ENCODE results near the gene CCL2.
"Not testable (repeated sequence)": the region's sequence is repeated elsewhere in the genome, so short reads cannot be mapped to it uniquely, and the experiment has no call there.

The CCL2 gene

DNA sequence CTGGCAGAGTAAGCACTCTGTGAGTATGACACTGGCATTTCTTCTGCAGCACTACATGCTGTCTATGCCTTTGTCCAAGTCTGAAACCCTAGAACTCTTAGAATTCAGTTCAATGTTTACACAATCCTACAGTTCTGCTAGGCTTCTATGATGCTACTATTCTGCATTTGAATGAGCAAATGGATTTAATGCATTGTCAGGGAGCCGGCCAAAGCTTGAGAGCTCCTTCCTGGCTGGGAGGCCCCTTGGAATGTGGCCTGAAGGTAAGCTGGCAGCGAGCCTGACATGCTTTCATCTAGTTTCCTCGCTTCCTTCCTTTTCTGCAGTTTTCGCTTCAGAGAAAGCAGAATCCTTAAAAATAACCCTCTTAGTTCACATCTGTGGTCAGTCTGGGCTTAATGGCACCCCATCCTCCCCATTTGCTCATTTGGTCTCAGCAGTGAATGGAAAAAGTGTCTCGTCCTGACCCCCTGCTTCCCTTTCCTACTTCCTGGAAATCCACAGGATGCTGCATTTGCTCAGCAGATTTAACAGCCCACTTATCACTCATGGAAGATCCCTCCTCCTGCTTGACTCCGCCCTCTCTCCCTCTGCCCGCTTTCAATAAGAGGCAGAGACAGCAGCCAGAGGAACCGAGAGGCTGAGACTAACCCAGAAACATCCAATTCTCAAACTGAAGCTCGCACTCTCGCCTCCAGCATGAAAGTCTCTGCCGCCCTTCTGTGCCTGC, at the start of gene CCL2:
CCL2 (plus strand) TSS at position 635 of the 730 bp plus-strand sequence; CDS start at position 700, 65 bp downstream.
- no peak within 1 kb of the TSS for H3K4me3 Mint-ChIP-seq
- H3K27me3 Mint-ChIP-seq, result peaks cover 13% of the 10 kb centered on the region

DNA sequence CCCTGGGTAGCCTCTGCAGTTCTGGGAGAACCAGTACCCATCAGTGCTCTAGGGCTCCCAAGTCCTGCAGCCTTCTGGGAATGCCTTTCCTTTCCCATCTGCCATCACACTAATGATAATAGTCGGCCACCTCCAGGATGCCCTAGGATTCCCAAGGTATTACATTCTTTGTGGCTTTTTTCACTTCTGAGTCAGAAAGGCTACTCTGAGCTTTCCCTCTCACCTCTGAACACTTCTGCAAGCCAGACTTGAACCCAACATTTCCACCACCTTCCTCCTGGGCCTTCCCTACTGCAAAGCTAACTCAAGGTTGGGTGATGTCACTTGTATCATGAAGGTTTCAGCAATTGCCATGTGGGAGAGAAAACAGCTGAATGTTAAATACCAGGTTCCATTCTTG, 49.7 kb upstream of the CCL2 start:
- Mint-ChIP-seq H3K27ac (no peak overlapping the region), H3K9me3 (no peaks in the 10 kb centered on the region), H3K36me3 (no peaks in the 10 kb centered on the region), H3K4me1 (no peaks in the 10 kb centered on the region), H3K27me3 (peaks cover 4% of the 10 kb centered on the region), H3K4me3 (no peak overlapping the region)

More for the DNA sequence above, at the start of gene CCL2:
- Mint-ChIP-seq H3K27ac (no peak within 1 kb of the TSS), H3K4me1 (no peaks in the 10 kb centered on the region), H3K36me3 (no peaks in the 10 kb centered on the region), H3K9me3 (no peaks in the 10 kb centered on the region)

DNA sequence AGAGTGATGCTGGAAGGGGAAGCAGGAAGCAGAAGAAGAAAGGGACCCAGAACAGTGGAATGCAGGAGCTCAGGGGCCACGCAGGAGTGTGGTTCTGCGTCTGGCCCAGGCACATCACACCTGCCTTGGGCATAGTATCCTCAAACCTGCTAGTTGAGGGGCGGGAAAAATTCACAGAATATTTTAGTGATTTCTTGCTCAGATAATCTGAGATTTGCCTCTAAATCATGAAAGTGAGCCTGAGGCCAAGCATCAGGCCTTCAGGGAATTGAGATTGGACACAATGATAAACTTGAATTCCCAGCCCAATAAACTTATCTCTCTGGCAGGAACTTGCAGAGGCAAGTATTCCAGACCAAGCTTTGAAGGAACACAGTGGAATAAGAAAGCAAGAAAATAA, 48.5 kb upstream of the CCL2 start:
- H3K4me3 Mint-ChIP-seq, result no peak overlapping the region
- no peaks in the 10 kb centered on the region for H3K4me1 Mint-ChIP-seq
- no peaks in the 10 kb centered on the region for H3K36me3 Mint-ChIP-seq
- H3K9me3 Mint-ChIP-seq, result no peaks in the 10 kb centered on the region
- no peak overlapping the region for H3K27ac Mint-ChIP-seq
- H3K27me3 Mint-ChIP-seq, result peaks cover 5% of the 10 kb centered on the region

DNA sequence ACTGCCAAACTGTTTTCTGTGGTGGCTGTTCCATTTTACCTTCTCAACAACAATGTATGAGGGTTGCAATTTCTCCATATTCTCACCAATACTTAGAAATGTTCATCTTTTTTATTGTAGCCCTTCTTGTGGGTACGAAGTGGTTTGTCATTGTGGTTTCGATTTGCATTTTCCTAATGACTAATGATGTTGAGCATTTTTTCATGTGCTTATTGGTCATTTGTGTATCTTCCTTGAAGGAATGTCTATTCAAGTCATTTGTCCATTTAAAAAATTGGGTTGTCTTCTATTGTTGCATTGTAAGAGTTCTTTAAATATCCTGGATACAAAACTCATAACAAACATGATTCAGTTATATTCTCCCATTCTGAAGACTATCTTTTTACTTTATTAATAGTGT, 47.5 kb upstream of the CCL2 start:
- no peaks in the 10 kb centered on the region for H3K36me3 Mint-ChIP-seq
- H3K4me1 Mint-ChIP-seq, result no peaks in the 10 kb centered on the region
- no peak overlapping the region for H3K4me3 Mint-ChIP-seq
- H3K27me3 Mint-ChIP-seq, result peaks cover 5% of the 10 kb centered on the region
- H3K9me3 Mint-ChIP-seq, result no peaks in the 10 kb centered on the region
- H3K27ac Mint-ChIP-seq, result no peak overlapping the region

DNA sequence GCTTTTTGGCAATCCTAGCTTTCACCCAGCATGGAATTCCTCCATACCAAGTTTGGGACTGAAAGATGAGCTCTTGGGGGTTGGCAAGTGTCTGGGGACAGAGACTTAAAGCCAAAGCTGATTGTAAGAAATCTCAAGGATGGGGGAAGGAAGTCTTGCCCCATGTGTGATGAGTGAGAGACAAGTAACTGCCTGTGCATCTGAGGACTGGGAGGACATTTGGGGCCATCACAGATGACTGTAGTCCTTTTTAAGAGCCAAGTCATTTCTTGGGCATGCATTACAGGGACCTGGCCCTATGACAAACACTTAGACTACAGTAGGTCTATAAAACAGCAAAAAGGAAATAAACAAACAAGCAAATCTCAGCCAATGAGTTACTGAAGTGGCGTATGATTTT, 36.3 kb upstream of the CCL2 start:
- Mint-ChIP-seq H3K9me3 (peaks cover 6% of the 10 kb centered on the region), H3K36me3 (no peaks in the 10 kb centered on the region), H3K27me3 (peaks cover 28% of the 10 kb centered on the region), H3K4me3 (no peak overlapping the region), H3K4me1 (no peaks in the 10 kb centered on the region), H3K27ac (no peak overlapping the region)

DNA sequence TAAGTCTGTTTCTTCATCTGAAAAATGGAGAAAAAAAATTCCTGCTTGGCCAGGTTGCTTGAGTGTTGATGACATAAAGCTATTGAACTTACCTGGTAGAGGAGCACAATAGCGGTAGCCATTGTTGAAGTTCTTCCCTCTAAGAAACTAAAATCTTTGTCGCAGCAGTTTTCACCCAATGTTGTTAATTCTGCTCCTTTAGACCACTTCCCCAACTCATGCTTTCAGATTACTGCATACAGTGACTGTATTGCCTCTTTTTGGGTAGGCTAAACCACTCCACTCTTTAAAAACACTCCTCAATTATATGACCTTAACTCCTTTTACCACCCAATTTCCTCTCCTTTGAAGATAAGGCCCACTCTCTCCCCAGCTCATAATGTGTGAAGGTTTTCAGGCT, 35.7 kb upstream of the CCL2 start:
- Mint-ChIP-seq H3K36me3 (no peaks in the 10 kb centered on the region), H3K27ac (no peak overlapping the region), H3K4me1 (no peaks in the 10 kb centered on the region), H3K4me3 (no peak overlapping the region), H3K9me3 (peaks cover 2% of the 10 kb centered on the region), H3K27me3 (peaks cover 25% of the 10 kb centered on the region)

DNA sequence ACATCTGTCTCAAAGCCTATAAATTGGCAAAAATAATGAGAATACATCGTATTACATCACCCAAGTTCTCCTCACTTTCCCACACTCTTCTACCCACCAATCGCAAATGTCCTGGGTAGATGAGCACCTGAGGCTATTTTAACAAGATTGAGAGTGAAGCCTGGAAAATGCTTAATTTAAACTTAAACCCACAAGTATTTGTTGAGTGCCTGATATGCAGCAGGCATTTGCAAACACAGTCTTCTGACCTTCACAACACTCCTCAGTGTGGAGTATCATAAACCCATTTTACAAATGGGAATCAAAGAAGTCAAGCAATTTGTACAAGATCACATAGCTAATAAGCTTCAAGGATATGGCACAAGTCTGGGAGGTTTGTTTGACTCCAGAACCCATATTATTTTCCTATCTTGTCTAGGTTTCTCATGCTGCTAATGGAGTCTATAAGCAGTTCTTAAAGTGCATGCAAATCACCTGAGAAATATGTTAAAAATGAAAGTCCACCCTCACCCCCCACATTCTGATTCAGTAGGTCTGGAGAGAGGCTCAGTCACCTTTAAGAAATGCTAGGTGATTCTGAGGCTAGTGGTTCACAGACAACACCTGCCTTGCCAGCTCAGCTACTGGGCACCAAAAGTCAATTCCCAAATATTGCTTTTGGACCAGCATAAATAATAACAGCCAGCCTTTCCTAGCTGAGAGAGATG, 34.9 kb upstream of the CCL2 start:
- no peaks in the 10 kb centered on the region for H3K36me3 Mint-ChIP-seq
- H3K27ac Mint-ChIP-seq, result no peak overlapping the region
- H3K4me1 Mint-ChIP-seq, result no peaks in the 10 kb centered on the region
- H3K9me3 Mint-ChIP-seq, result no peaks in the 10 kb centered on the region
- peaks cover 26% of the 10 kb centered on the region for H3K27me3 Mint-ChIP-seq
- no peak overlapping the region for H3K4me3 Mint-ChIP-seq

DNA sequence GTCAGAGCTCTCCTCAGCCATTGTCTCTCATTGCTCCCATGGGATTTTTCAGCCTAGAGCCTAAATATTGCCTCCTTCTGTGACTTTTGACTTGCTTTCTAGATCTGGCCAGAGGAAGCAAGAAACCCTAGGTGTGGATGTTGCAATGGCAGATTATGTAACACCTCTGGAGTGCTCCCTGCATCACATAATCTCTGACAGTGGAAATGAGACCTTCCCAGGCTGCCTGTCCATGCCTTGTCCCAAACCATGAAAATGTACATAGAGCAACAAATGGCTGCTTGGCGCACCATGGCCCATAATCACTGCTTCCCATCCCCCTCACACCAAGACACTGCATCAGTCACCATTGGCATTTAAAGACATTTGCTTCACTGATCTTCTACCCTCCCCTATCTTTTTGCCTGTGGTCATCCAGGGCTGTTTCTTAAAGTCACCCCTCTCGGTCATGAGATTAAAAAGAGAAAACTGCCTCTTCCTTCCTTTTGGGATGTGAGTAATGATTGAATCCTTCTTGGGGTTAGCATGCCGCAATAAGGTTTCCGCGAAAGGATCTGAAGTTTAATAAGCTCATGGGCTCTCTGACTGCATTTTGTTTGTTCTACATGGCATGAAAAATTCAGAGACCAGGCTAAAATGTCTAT, 34.2 kb upstream of the CCL2 start:
- H3K27me3 Mint-ChIP-seq, result peaks cover 26% of the 10 kb centered on the region

DNA sequence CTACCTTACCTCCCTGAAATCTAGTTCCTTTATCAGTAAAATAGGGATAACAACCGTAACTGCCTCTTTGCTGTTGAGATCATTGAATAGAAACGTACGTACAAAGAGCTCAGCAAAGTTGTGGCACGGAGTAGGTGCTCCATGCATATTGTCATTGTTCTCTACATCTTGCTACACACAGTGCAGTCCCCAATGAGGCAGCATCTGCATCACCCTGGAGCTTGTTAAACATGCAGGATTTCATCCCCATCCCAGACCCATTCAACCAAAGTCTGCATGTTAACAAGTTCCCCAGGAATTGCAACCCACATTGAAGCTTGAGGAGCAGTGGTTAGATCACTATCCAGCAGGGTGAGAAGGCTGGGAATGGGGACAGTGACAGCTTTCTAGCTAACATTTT, 33.7 kb upstream of the CCL2 start:
- no peak overlapping the region for H3K4me3 Mint-ChIP-seq
- no peaks in the 10 kb centered on the region for H3K36me3 Mint-ChIP-seq
- no peaks in the 10 kb centered on the region for H3K4me1 Mint-ChIP-seq
- no peak overlapping the region for H3K27ac Mint-ChIP-seq
- H3K27me3 Mint-ChIP-seq, result peaks cover 24% of the 10 kb centered on the region
- H3K9me3 Mint-ChIP-seq, result no peaks in the 10 kb centered on the region

More for the DNA sequence above, 34.2 kb upstream of the CCL2 start:
- Mint-ChIP-seq H3K36me3 (no peaks in the 10 kb centered on the region), H3K4me1 (no peaks in the 10 kb centered on the region), H3K9me3 (no peaks in the 10 kb centered on the region), H3K27ac (no peak overlapping the region), H3K4me3 (no peak overlapping the region)

DNA sequence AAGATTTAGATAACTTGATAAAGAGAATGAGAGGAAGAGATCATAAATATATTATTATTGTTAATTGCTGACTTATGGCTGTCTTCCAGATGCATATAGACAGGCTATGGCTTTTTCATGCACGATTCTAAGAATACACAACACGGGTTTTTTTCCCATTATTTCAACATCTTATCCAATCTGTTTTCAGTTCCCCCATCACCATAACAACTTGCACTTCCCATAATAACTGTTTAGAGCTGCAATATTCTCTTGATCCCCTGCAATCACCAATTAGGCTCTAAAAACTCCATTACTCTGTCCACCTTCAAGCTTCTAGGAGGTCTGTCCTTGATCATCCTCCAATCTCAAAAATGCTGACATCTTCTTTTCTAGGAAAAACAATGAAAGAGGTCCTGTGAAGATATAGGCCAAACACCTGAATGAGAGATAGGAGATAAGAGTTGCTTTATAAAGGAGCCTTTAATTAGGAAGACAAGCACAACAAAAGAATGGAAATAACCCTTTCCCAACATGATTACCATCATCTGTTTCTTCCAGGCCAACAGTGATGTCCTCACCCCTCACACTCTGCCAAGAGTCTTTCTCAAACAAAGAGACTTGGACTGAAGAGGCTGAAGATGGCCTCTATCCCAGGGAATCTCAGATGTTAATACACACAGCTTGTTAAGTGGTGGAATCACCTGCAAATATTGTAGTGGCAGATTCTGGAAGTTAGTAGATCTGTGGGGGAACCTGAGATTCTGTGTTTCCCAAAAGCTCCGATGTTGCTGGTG, 32.2 kb upstream of the CCL2 start:
- peaks cover 18% of the 10 kb centered on the region for H3K27me3 Mint-ChIP-seq
- H3K9me3 Mint-ChIP-seq, result no peaks in the 10 kb centered on the region
- H3K4me3 Mint-ChIP-seq, result no peak overlapping the region
- no peaks in the 10 kb centered on the region for H3K4me1 Mint-ChIP-seq
- H3K36me3 Mint-ChIP-seq, result no peaks in the 10 kb centered on the region
- no peak overlapping the region for H3K27ac Mint-ChIP-seq

DNA sequence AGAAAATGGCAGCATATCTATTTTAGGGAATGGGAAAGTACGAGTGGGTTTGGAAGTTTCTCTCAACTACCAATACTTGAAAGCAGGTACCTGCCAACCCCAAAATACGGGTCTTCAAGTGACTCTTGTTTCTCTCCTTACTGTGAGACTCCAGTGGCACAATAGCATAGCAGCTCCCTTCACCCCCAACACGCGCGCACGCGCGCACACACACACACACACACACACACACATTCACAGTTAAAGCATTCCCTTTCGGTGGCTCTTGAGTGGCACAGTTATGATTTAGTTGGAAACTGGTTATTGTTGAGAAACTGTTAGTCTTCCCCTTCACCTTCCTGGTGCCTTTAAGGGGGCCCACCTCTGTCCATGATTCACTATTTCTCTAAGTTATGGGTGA, 30.0 kb upstream of the CCL2 start:
- Mint-ChIP-seq H3K4me3 (no peak overlapping the region), H3K9me3 (no peaks in the 10 kb centered on the region), H3K4me1 (no peaks in the 10 kb centered on the region), H3K27ac (no peak overlapping the region), H3K36me3 (no peaks in the 10 kb centered on the region), H3K27me3 (peaks cover 16% of the 10 kb centered on the region)

DNA sequence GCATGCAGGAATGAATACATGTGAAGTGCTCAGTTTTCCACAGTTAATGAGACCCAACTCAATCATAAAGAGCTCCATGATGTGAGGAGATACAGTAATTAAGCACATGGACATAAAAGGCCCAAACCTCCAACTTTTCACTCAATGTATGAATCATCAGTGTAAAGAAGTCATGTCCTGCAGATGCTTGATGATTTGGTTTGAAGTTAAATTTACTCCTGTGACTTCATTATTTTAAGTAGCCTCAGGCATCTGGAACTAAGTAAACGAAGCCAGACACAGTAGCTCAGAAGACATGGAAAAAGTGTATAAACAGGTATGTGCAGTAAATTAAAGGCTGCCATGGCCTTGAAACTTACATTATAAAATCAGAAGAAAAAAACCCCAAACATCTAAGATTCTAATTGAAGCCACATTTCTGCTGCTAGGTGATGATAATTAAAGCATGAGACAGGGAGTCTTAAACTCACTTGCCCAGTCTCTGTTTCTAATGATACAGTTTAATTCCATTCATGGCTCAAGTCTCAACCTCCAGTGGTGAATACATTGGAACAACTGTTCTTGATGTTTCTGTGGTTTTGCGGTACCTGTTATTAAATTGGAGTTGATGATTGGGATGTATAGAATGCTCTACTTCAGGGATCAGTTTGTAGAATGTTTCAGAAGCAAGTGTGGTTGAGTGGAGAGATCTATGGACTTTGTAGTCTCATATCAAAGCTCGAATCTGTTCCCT, 28.9 kb upstream of the CCL2 start:
- H3K4me1 Mint-ChIP-seq, result no peaks in the 10 kb centered on the region
- peaks cover 7% of the 10 kb centered on the region for H3K9me3 Mint-ChIP-seq
- H3K27me3 Mint-ChIP-seq, result peaks cover 18% of the 10 kb centered on the region
- H3K27ac Mint-ChIP-seq, result no peak overlapping the region
- H3K36me3 Mint-ChIP-seq, result no peaks in the 10 kb centered on the region
- H3K4me3 Mint-ChIP-seq, result no peak overlapping the region

DNA sequence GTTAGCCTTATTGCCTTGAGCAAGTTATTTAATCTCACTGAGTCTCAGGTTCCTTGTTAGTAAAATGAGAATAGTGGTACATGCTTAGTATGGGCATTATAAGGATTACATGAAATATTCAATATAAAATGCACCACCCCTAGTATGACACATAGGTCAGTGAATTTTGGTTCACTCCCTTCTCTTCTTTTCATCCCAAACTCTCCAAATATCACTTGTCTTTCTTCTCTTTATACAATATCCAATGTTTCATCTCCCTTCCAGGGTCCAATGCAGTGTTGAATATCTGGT, 28.4 kb upstream of the CCL2 start:
- Mint-ChIP-seq H3K9me3 (peaks cover 7% of the 10 kb centered on the region), H3K36me3 (no peaks in the 10 kb centered on the region), H3K27ac (no peak overlapping the region), H3K4me1 (no peaks in the 10 kb centered on the region), H3K4me3 (no peak overlapping the region), H3K27me3 (peaks cover 16% of the 10 kb centered on the region)

DNA sequence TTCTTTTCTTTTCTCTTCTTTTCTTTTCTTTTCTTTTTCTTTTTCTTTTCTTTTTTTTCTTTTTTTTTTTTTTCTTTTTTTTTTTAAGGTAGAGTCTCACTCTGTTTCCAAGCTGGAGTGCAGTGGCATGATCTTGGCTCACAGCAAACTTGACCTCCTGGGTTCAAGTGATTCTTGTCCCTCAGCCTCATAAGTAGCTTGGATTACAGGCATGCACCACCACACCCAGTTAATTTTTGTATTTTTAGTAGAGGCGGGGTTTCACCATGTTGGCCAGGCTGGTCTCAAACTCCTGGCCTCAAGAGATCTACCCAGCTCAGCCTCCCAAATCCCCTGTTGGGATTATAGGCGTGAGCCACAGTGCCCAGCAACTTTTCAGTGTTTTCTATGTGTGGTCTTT, 27.8 kb upstream of the CCL2 start:
- H3K4me1 Mint-ChIP-seq, H3K4me3 Mint-ChIP-seq, H3K9me3 Mint-ChIP-seq, H3K36me3 Mint-ChIP-seq, H3K27ac Mint-ChIP-seq: not testable (repeated sequence)
- H3K27me3 Mint-ChIP-seq, result peaks cover 16% of the 10 kb centered on the region

DNA sequence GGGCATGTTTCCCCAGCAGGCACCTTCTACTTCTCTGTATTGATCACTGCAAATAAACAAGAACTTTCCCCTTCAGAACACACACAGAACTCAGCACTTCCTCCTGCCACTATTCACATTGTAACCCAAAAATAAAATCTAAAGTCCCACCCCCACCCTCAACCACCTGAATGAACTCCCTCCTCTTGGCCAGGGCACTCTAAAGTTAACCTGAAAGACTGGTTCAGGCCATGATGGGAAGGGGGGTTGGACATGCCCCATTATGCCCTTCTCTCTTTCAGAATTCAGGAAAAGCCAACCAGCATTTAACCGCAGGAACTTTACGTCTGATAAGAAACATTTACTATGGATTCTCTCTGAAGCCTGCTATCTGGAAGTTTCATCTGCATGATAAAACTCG, 27.4 kb upstream of the CCL2 start:
- H3K4me3 Mint-ChIP-seq, result no peak overlapping the region
- H3K9me3 Mint-ChIP-seq, result peaks cover 7% of the 10 kb centered on the region
- H3K4me1 Mint-ChIP-seq, result no peaks in the 10 kb centered on the region
- H3K36me3 Mint-ChIP-seq, result no peaks in the 10 kb centered on the region
- H3K27me3 Mint-ChIP-seq, result peaks cover 16% of the 10 kb centered on the region
- no peak overlapping the region for H3K27ac Mint-ChIP-seq
